SK-N-SH treated with all-trans-retinoic acid at 6 μM for 48 hours (cell line): ENCODE results near the gene WDR91.

ENCODE experiments used
- ATAC-seq: fragments of 200-7000 bp; cut with Tn5 transposase; 3 replicates; pipeline ENCODE4 v1.9.1; 2020; ENCODE audit warnings: mild to moderate bottlenecking, moderate library complexity
- ARNTL ChIP-seq: fragments of 450-650 bp; formaldehyde crosslinking; IDR thresholded peaks from 2 replicates; pipeline ENCODE4 v1.5.0; 2020; ENCODE audit warnings: low read depth, mild to moderate bottlenecking, moderate library complexity, borderline replicate concordance
- BACH2 ChIP-seq: fragments of 250-450 bp; sonication (Bioruptor Pico); IDR thresholded peaks from 2 replicates; pipeline ENCODE4 v1.9.0; 2021; ENCODE audit warnings: mild to moderate bottlenecking, borderline replicate concordance
- CSDC2 ChIP-seq: fragments of 250-450 bp; sonication (Bioruptor Pico); IDR thresholded peaks from 2 replicates; pipeline ENCODE4 v1.5.0; 2020; ENCODE audit warnings: mild to moderate bottlenecking, moderate library complexity
- ESRRG ChIP-seq: fragments of 250-450 bp; sonication (Bioruptor Pico); IDR thresholded peaks from 2 replicates; pipeline ENCODE4 v1.6.1; 2021; ENCODE audit warnings: mild to moderate bottlenecking
- GLIS3 ChIP-seq: fragments of 250-450 bp; sonication (Bioruptor Pico); IDR thresholded peaks from 2 replicates; pipeline ENCODE4 v1.5.0; 2020; ENCODE audit warnings: mild to moderate bottlenecking, moderate library complexity
- ISL1 ChIP-seq: fragments of 250-450 bp; sonication (Bioruptor Pico); IDR thresholded peaks from 2 replicates; pipeline ENCODE4 v2.1.2; 2022; ENCODE audit warnings: mild to moderate bottlenecking, moderate library complexity
- OSR1 ChIP-seq: fragments of 250-450 bp; sonication (Bioruptor Pico); IDR thresholded peaks from 2 replicates; pipeline ENCODE4 v1.8.0; 2022; ENCODE audit warnings: moderate library complexity, mild to moderate bottlenecking, inconsistent platforms
- PPARA ChIP-seq: fragments of 250-450 bp; sonication (Bioruptor Pico); IDR thresholded peaks from 2 replicates; pipeline ENCODE4 v1.5.0; 2020; ENCODE audit warnings: mild to moderate bottlenecking, borderline replicate concordance
- RARB ChIP-seq: fragments of 250-450 bp; sonication (Bioruptor Pico); IDR thresholded peaks from 2 replicates; pipeline ENCODE4 v1.8.0; 2021; ENCODE audit warnings: mild to moderate bottlenecking, moderate library complexity
- SNAI2 ChIP-seq: fragments of 250-450 bp; sonication (Bioruptor Pico); IDR thresholded peaks from 2 replicates; pipeline ENCODE4 v1.5.0; 2020; ENCODE audit warnings: mild to moderate bottlenecking, moderate library complexity
- TCF4 ChIP-seq: fragments of 250-450 bp; sonication (Bioruptor Pico); IDR thresholded peaks from 2 replicates; pipeline ENCODE4 v1.8.0; 2021; ENCODE audit warnings: mild to moderate bottlenecking, moderate library complexity, borderline replicate concordance
- TOX ChIP-seq: fragments of 250-450 bp; sonication (Bioruptor Pico); IDR thresholded peaks from 2 replicates; pipeline ENCODE4 v1.8.0; 2021; ENCODE audit warnings: mild to moderate bottlenecking, moderate library complexity, borderline replicate concordance
- ZC3H10 ChIP-seq: fragments of 250-450 bp; sonication (Bioruptor Pico); IDR thresholded peaks from 2 replicates; pipeline ENCODE4 v1.5.1; 2021; ENCODE audit warnings: mild to moderate bottlenecking, moderate library complexity
- ZFP3 ChIP-seq: fragments of 250-450 bp; sonication (Bioruptor Pico); IDR thresholded peaks from 2 replicates; pipeline ENCODE4 v1.5.0; 2020; ENCODE audit warnings: mild to moderate bottlenecking, moderate library complexity
- ZNF565 ChIP-seq: fragments of 450-650 bp; formaldehyde crosslinking; conservative IDR thresholded peaks from 2 replicates; pipeline ENCODE4 v1.5.0; 2020; ENCODE audit warnings: low read depth, mild to moderate bottlenecking, moderate library complexity
- ZNF70 ChIP-seq: fragments of 450-650 bp; formaldehyde crosslinking; IDR thresholded peaks from 2 replicates; pipeline ENCODE4 v1.5.0; 2020; ENCODE audit warnings: mild to moderate bottlenecking, moderate library complexity
- ZNF8 ChIP-seq: fragments of 450-650 bp; formaldehyde crosslinking; IDR thresholded peaks from 2 replicates; pipeline ENCODE4 v1.5.0; 2020; ENCODE audit warnings: mild to moderate bottlenecking, moderate library complexity
- TF ChIP-seq, protein P1 (sequence below): fragments of 250-450 bp; sonication (Bioruptor Pico); IDR thresholded peaks from 2 replicates; pipeline ENCODE4 v1.5.1; 2020; ENCODE audit warnings: low read depth, mild to moderate bottlenecking, moderate library complexity
- TF ChIP-seq, protein P2 (sequence below): fragments of 250-450 bp; sonication (Bioruptor Pico); IDR thresholded peaks from 2 replicates; pipeline ENCODE4 v1.8.0; 2021; ENCODE audit warnings: low read depth, mild to moderate bottlenecking, moderate library complexity, borderline replicate concordance
- TF ChIP-seq, protein P3 (sequence below): fragments of 250-450 bp; sonication (Bioruptor Pico); IDR thresholded peaks from 2 replicates; pipeline ENCODE4 v1.8.0; 2020; ENCODE audit warnings: mild to moderate bottlenecking, moderate library complexity, borderline replicate concordance
- TF ChIP-seq, protein P4 (sequence below): fragments of 250-450 bp; sonication (Bioruptor Pico); IDR thresholded peaks from 2 replicates; pipeline ENCODE4 v1.5.0; 2020; ENCODE audit warnings: mild to moderate bottlenecking, moderate library complexity

Gene WDR91

DNA sequence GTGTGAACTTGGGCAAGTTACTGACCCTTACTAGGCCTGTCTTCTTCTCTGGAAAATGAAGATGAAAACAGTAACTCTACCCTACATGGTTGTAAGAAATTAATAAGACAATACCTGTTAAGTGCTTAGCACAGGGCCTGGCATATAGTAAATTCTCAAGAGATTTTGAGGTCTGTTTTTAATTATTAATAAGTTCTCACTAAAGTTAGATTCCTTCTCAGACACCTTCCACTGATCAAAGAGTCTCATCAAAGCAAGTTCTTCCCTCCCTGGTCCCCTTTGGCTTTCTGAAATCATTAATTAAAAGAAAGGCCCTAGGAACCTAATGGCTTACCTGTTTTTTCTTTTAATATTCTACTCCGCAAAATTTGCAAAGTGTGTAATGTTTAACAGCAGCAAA is 58.9 kb downstream of the WDR91 start:
- ATAC-seq: no peak
- TF ChIP-seq ZNF8 (CRISPR knock-in tag) (no peak), ZNF565 (CRISPR knock-in tag) (no peak), TOX (CRISPR knock-in tag) (no peak), ARNTL (CRISPR knock-in tag) (no peak), RARB (CRISPR knock-in tag) (no peak), ZNF70 (CRISPR knock-in tag) (no peak), ESRRG (CRISPR knock-in tag) (no peak), ZFP3 (no peak), PPARA (CRISPR knock-in tag) (no peak), GLIS3 (CRISPR knock-in tag) (no peak), OSR1 (CRISPR knock-in tag) (no peak)
- TF ChIP-seq, protein P1, sequence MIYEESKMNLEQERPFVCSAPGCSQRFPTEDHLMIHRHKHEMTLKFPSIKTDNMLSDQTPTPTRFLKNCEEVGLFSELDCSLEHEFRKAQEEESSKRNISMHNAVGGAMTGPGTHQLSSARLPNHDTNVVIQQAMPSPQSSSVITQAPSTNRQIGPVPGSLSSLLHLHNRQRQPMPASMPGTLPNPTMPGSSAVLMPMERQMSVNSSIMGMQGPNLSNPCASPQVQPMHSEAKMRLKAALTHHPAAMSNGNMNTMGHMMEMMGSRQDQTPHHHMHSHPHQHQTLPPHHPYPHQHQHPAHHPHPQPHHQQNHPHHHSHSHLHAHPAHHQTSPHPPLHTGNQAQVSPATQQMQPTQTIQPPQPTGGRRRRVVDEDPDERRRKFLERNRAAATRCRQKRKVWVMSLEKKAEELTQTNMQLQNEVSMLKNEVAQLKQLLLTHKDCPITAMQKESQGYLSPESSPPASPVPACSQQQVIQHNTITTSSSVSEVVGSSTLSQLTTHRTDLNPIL (CRISPR knock-in tag): no peak
- TF ChIP-seq, protein P2, sequence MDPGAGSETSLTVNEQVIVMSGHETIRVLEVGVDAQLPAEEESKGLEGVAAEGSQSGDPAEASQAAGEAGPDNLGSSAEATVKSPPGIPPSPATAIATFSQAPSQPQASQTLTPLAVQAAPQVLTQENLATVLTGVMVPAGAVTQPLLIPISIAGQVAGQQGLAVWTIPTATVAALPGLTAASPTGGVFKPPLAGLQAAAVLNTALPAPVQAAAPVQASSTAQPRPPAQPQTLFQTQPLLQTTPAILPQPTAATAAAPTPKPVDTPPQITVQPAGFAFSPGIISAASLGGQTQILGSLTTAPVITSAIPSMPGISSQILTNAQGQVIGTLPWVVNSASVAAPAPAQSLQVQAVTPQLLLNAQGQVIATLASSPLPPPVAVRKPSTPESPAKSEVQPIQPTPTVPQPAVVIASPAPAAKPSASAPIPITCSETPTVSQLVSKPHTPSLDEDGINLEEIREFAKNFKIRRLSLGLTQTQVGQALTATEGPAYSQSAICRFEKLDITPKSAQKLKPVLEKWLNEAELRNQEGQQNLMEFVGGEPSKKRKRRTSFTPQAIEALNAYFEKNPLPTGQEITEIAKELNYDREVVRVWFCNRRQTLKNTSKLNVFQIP (CRISPR knock-in tag): no peak
- TF ChIP-seq, protein P3, sequence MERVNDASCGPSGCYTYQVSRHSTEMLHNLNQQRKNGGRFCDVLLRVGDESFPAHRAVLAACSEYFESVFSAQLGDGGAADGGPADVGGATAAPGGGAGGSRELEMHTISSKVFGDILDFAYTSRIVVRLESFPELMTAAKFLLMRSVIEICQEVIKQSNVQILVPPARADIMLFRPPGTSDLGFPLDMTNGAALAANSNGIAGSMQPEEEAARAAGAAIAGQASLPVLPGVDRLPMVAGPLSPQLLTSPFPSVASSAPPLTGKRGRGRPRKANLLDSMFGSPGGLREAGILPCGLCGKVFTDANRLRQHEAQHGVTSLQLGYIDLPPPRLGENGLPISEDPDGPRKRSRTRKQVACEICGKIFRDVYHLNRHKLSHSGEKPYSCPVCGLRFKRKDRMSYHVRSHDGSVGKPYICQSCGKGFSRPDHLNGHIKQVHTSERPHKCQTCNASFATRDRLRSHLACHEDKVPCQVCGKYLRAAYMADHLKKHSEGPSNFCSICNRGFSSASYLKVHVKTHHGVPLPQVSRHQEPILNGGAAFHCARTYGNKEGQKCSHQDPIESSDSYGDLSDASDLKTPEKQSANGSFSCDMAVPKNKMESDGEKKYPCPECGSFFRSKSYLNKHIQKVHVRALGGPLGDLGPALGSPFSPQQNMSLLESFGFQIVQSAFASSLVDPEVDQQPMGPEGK (CRISPR knock-in tag): no peak
- TF ChIP-seq, protein P4, sequence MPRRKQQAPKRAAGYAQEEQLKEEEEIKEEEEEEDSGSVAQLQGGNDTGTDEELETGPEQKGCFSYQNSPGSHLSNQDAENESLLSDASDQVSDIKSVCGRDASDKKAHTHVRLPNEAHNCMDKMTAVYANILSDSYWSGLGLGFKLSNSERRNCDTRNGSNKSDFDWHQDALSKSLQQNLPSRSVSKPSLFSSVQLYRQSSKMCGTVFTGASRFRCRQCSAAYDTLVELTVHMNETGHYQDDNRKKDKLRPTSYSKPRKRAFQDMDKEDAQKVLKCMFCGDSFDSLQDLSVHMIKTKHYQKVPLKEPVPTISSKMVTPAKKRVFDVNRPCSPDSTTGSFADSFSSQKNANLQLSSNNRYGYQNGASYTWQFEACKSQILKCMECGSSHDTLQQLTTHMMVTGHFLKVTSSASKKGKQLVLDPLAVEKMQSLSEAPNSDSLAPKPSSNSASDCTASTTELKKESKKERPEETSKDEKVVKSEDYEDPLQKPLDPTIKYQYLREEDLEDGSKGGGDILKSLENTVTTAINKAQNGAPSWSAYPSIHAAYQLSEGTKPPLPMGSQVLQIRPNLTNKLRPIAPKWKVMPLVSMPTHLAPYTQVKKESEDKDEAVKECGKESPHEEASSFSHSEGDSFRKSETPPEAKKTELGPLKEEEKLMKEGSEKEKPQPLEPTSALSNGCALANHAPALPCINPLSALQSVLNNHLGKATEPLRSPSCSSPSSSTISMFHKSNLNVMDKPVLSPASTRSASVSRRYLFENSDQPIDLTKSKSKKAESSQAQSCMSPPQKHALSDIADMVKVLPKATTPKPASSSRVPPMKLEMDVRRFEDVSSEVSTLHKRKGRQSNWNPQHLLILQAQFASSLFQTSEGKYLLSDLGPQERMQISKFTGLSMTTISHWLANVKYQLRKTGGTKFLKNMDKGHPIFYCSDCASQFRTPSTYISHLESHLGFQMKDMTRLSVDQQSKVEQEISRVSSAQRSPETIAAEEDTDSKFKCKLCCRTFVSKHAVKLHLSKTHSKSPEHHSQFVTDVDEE: no peak

DNA sequence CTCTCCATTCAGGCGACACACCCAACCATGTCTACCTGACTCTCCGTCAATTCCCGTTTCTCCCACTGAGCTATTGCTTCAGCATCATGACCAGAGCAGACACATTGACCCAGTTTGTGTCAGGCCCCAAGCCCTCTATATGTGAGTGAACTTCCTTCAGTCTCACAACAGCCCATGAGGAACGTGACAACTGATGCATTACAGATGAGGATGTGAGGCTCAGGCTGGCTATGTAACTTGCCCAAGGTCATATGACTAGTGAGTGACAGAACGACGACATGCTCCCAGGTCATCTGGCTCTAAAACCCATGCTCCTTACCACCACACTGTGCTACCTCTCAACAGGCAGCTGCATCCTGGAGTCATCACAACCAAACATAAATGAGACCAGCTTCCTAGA is 59.8 kb downstream of the WDR91 start:
- no peak for ATAC-seq
- TF ChIP-seq ZC3H10 (CRISPR knock-in tag) (no peak), GLIS3 (CRISPR knock-in tag) (no peak), ARNTL (CRISPR knock-in tag) (no peak), ZNF70 (CRISPR knock-in tag) (no peak), TCF4 (CRISPR knock-in tag) (no peak), RARB (CRISPR knock-in tag) (no peak), ISL1 (CRISPR knock-in tag) (no peak), SNAI2 (CRISPR knock-in tag) (no peak), CSDC2 (CRISPR knock-in tag) (no peak), BACH2 (no peak)
- TF ChIP-seq, protein P1 (CRISPR knock-in tag): no peak
- TF ChIP-seq, protein P2 (CRISPR knock-in tag): no peak
